GM12878 (cell line): ENCODE data around the gene MICALL2.

Source experiments
- CBX5 ChIP-seq: sonication (generic); IDR thresholded peaks from 2 replicates; pipeline ENCODE4 v1.6.1; 2016; ENCODE audit warnings: low read depth, moderate library complexity, mild to moderate bottlenecking, inconsistent platforms
- CREB1 ChIP-seq: IDR thresholded peaks from 2 replicates; pipeline ENCODE4 v1.6.1; 2012; ENCODE audit warnings: low read depth, mild to moderate bottlenecking, inconsistent platforms
- FOS ChIP-seq: IDR thresholded peaks from 3 replicates; pipeline ENCODE4 v1.6.1; 2011; ENCODE audit warnings: borderline replicate concordance; ENCODE audit not compliant: insufficient read length; ENCODE audit errors: extremely low read depth
- HCFC1 ChIP-seq: fragments of 150-350 bp; IDR thresholded peaks from 2 replicates; pipeline ENCODE4 v1.6.1; 2014; ENCODE audit warnings: low read length
- MYC ChIP-seq: IDR thresholded peaks from 2 replicates; pipeline ENCODE4 v1.6.1; 2011; ENCODE audit warnings: mild to moderate bottlenecking, low read length, moderate library complexity, inconsistent platforms; ENCODE audit not compliant: insufficient read depth, insufficient replicate concordance, insufficient read length, severe bottlenecking
- POLR2A ChIP-seq: IDR thresholded peaks from 2 replicates; pipeline ENCODE4 v1.6.1; 2011; ENCODE audit warnings: low read depth, mild to moderate bottlenecking, low read length
- TARDBP ChIP-seq: IDR thresholded peaks from 2 replicates; pipeline ENCODE4 v1.6.1; 2016; ENCODE audit warnings: borderline replicate concordance
- YY1 ChIP-seq: IDR thresholded peaks from 2 replicates; pipeline ENCODE4 v1.6.1; 2011; ENCODE audit warnings: low read depth, mild to moderate bottlenecking, low read length
- ZNF274 ChIP-seq: IDR thresholded peaks from one replicate; pipeline ENCODE4 v1.8.0; 2011; ENCODE audit not compliant: insufficient read length, insufficient read depth
- ZSCAN29 ChIP-seq: fragments of 450-650 bp; IDR thresholded peaks from 2 replicates; pipeline ENCODE4 v1.6.1; 2017; ENCODE audit warnings: mild to moderate bottlenecking, moderate library complexity
- TF ChIP-seq, protein P1 (sequence below), 3 experiments: IDR thresholded peaks in 2 of 3; conservative IDR thresholded peaks in 1 of 3; 2 replicates each; pipeline ENCODE4 v1.5.1; 2011; ENCODE audit warnings: low read depth in 3 of 3, low read length in 3 of 3, mild to moderate bottlenecking in 3 of 3, control low read depth in 2 of 3, moderate library complexity in 2 of 3, inconsistent platforms in 1 of 3, mixed read lengths in 1 of 3; ENCODE audit not compliant: control insufficient read depth in 2 of 3, insufficient read depth in 1 of 3; ENCODE audit errors: extremely low read depth in 1 of 3
- TF ChIP-seq, protein P2 (sequence below): IDR thresholded peaks from 2 replicates; pipeline ENCODE4 v1.6.1; 2012; ENCODE audit warnings: mild to moderate bottlenecking, low read depth, low read length
- TF ChIP-seq, protein P3 (sequence below): IDR thresholded peaks from 2 replicates; pipeline ENCODE4 v1.6.1; 2011; ENCODE audit warnings: mild to moderate bottlenecking, low read depth, low read length, moderate library complexity; ENCODE audit not compliant: insufficient replicate concordance

DNA sequence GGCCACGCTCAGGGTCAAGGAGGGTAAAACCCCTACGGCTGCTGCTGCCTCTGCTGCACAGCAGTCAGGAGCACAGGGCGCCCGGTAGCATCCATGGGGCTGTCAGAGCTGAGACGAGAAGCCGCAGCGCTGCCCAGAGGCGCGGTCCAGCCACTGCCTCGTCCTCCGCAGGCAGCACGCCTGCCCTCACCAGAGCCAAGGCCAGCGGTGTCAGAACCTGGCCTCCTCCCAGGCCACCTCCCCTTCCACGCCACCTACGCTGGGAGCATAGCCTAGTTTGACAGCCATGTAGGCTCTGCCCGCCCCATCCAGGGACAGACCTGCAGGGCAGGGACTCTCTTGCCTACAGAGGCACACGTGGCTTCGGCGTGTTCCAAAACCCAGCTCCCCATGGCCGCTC lies 28.7 kb upstream of the MICALL2 start:
- no peak for TF ChIP-seq CREB1
- TF ChIP-seq YY1 = no peak
- TF ChIP-seq, protein P1, sequence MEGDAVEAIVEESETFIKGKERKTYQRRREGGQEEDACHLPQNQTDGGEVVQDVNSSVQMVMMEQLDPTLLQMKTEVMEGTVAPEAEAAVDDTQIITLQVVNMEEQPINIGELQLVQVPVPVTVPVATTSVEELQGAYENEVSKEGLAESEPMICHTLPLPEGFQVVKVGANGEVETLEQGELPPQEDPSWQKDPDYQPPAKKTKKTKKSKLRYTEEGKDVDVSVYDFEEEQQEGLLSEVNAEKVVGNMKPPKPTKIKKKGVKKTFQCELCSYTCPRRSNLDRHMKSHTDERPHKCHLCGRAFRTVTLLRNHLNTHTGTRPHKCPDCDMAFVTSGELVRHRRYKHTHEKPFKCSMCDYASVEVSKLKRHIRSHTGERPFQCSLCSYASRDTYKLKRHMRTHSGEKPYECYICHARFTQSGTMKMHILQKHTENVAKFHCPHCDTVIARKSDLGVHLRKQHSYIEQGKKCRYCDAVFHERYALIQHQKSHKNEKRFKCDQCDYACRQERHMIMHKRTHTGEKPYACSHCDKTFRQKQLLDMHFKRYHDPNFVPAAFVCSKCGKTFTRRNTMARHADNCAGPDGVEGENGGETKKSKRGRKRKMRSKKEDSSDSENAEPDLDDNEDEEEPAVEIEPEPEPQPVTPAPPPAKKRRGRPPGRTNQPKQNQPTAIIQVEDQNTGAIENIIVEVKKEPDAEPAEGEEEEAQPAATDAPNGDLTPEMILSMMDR (IDR thresholded peaks at IDR 0.05 in 2 of 3, conservative IDR thresholded peaks at IDR 0.05 in 1 of 3; ENCODE audit: control insufficient read depth in 2 of 3, extremely low read depth in 1 of 3, insufficient read depth in 1 of 3, low read depth in 3 of 3, low read length in 3 of 3) = no peak
- TF ChIP-seq FOS = no peak
- TF ChIP-seq CBX5 = no peak
- TF ChIP-seq, protein P2, sequence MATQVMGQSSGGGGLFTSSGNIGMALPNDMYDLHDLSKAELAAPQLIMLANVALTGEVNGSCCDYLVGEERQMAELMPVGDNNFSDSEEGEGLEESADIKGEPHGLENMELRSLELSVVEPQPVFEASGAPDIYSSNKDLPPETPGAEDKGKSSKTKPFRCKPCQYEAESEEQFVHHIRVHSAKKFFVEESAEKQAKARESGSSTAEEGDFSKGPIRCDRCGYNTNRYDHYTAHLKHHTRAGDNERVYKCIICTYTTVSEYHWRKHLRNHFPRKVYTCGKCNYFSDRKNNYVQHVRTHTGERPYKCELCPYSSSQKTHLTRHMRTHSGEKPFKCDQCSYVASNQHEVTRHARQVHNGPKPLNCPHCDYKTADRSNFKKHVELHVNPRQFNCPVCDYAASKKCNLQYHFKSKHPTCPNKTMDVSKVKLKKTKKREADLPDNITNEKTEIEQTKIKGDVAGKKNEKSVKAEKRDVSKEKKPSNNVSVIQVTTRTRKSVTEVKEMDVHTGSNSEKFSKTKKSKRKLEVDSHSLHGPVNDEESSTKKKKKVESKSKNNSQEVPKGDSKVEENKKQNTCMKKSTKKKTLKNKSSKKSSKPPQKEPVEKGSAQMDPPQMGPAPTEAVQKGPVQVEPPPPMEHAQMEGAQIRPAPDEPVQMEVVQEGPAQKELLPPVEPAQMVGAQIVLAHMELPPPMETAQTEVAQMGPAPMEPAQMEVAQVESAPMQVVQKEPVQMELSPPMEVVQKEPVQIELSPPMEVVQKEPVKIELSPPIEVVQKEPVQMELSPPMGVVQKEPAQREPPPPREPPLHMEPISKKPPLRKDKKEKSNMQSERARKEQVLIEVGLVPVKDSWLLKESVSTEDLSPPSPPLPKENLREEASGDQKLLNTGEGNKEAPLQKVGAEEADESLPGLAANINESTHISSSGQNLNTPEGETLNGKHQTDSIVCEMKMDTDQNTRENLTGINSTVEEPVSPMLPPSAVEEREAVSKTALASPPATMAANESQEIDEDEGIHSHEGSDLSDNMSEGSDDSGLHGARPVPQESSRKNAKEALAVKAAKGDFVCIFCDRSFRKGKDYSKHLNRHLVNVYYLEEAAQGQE = no peak
- TF ChIP-seq POLR2A = 0 out of 2 replicates have a peak, but pooled peaks have one; percentile 3
- TF ChIP-seq TARDBP = no peak
- no peak for TF ChIP-seq ZNF274
- TF ChIP-seq, protein P3, sequence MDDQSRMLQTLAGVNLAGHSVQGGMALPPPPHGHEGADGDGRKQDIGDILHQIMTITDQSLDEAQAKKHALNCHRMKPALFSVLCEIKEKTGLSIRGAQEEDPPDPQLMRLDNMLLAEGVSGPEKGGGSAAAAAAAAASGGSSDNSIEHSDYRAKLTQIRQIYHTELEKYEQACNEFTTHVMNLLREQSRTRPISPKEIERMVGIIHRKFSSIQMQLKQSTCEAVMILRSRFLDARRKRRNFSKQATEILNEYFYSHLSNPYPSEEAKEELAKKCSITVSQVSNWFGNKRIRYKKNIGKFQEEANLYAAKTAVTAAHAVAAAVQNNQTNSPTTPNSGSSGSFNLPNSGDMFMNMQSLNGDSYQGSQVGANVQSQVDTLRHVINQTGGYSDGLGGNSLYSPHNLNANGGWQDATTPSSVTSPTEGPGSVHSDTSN = no peak
- TF ChIP-seq HCFC1 = no peak
- no peak for TF ChIP-seq MYC
- TF ChIP-seq ZSCAN29 = no peak
